Astrocyte (in vitro differentiated cells and primary cell): ENCODE results near the gene POLD3. TPM values are rescaled to one million over a fixed set of nuclear protein-coding genes. Genes with fewer than 3 reads are reported as not detected.

Source experiments
- DNase-seq: peaks from one replicate; pipeline ENCODE4 v3.0.0-alpha.2; 2010; ENCODE audit warnings: low read depth
- FAIRE-seq: peaks from 2 replicates; lab custom pipeline; 2011; peaks lifted over from hg19 to GRCh38; lab: Jason Lieb, UNC
- H2AFZ ChIP-seq: 2 replicates; pipeline ENCODE4 v1.6.0; 2012; ENCODE audit warnings: low read depth, low read length, inconsistent platforms
- H3K27ac ChIP-seq: 2 replicates; pipeline ENCODE4 v1.5.1; 2011; ENCODE audit warnings: low read depth, low read length, inconsistent platforms
- H3K27me3 ChIP-seq: 2 replicates; pipeline ENCODE4 v1.6.0; 2011; ENCODE audit warnings: low read length, inconsistent platforms; ENCODE audit not compliant: insufficient read depth
- H3K36me3 ChIP-seq: 2 replicates; pipeline ENCODE4 v1.5.1; 2011; ENCODE audit warnings: low read length, inconsistent platforms; ENCODE audit not compliant: insufficient read depth
- H3K4me1 ChIP-seq: 2 replicates; pipeline ENCODE4 v1.5.1; 2011; ENCODE audit warnings: low read length, inconsistent platforms; ENCODE audit not compliant: insufficient read depth
- H3K4me2 ChIP-seq: 2 replicates; pipeline ENCODE4 v1.6.0; 2012; ENCODE audit warnings: low read length, inconsistent platforms
- H3K4me3 ChIP-seq: 2 replicates; pipeline ENCODE4 v1.5.1; 2011; ENCODE audit warnings: low read depth, mild to moderate bottlenecking, low read length, inconsistent platforms; ENCODE audit not compliant: insufficient read depth
- H3K79me2 ChIP-seq: 2 replicates; pipeline ENCODE4 v1.6.0; 2012; ENCODE audit warnings: mild to moderate bottlenecking, low read length, inconsistent platforms; ENCODE audit not compliant: insufficient read depth
- H3K9ac ChIP-seq: 2 replicates; pipeline ENCODE4 v1.6.0; 2012; ENCODE audit warnings: mild to moderate bottlenecking, low read length, inconsistent platforms
- H3K9me3 ChIP-seq: 2 replicates; pipeline ENCODE4 v1.5.1; 2012; ENCODE audit warnings: low read depth, mild to moderate bottlenecking, low read length, inconsistent platforms; ENCODE audit not compliant: insufficient read depth
- H4K20me1 ChIP-seq: 2 replicates; pipeline ENCODE4 v1.6.0; 2012; ENCODE audit warnings: low read length, inconsistent platforms; ENCODE audit not compliant: insufficient read depth
- H3K27ac Mint-ChIP-seq: one replicate; pipeline ENCODE4 v1.8.0; 2021; ENCODE audit warnings: mild to moderate bottlenecking, mixed read lengths; ENCODE audit not compliant: unreplicated experiment
- H3K27me3 Mint-ChIP-seq: one replicate; pipeline ENCODE4 v1.8.0; 2021; ENCODE audit warnings: low read depth, mixed read lengths; ENCODE audit not compliant: unreplicated experiment
- H3K36me3 Mint-ChIP-seq: one replicate; pipeline ENCODE4 v1.8.0; 2021; ENCODE audit warnings: low read depth, mixed read lengths; ENCODE audit not compliant: unreplicated experiment
- H3K4me1 Mint-ChIP-seq: one replicate; pipeline ENCODE4 v1.8.0; 2021; ENCODE audit warnings: low read depth, mixed read lengths; ENCODE audit not compliant: unreplicated experiment
- H3K4me3 Mint-ChIP-seq: one replicate; pipeline ENCODE4 v1.8.0; 2021; ENCODE audit warnings: mild to moderate bottlenecking, moderate library complexity, mixed read lengths; ENCODE audit not compliant: unreplicated experiment
- H3K9me3 Mint-ChIP-seq: one replicate; pipeline ENCODE4 v1.8.0; 2021; ENCODE audit warnings: mild to moderate bottlenecking, mixed read lengths; ENCODE audit not compliant: unreplicated experiment
- EZH2 ChIP-seq: IDR thresholded peaks from 2 replicates; pipeline ENCODE4 v1.6.1; 2012; ENCODE audit warnings: mild to moderate bottlenecking, low read length, inconsistent platforms; ENCODE audit not compliant: insufficient read depth
- total RNA-seq: library from RNA; stranded (reverse); gene quantifications from 2 replicates; pipeline ENCODE4 v1.2.1, GENCODE V29; 2021
- TF ChIP-seq, protein P1 (sequence below): IDR thresholded peaks from 2 replicates; pipeline ENCODE4 v1.5.1; 2011; ENCODE audit warnings: low read depth, mild to moderate bottlenecking, inconsistent platforms, low read length, moderate library complexity; ENCODE audit not compliant: insufficient read depth

POLD3 gene
- total RNA-seq, 1 donor from 2014 or later = 6.5 TPM

DNA sequence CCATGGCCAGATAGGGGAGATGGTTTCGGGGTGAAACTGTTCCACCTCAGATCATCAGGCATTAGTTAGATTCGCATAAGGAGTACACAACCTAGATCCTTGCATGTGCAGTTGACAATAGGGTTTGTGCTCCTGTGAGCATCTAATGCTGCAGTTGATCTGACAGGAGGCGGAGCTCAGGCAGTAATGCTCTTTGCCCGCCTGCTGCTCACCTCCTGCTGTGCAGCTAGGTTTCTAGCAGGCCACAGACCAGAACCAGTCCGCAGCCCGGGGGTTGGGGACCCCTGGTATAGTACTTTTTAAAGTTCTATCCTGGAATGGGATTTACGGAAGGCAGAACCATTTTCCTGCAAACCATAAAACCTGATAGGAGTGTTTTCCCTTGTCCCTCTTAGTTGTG, 54.6 kb downstream of the POLD3 start:
- Histone ChIP-seq H3K9me3 (no peaks in the 10 kb centered on the region), H3K9ac (no peak overlapping the region), H3K4me1 (no peaks in the 10 kb centered on the region), H3K4me3 (no peak overlapping the region), H2AFZ (no peak overlapping the region), H3K27ac (no peak overlapping the region), H3K4me2 (no peak overlapping the region), H3K27me3 (no peaks in the 10 kb centered on the region), H4K20me1 (no peaks in the 10 kb centered on the region), H3K79me2 (no peaks in the 10 kb centered on the region), H3K36me3 (peaks cover 2% of the 10 kb centered on the region)
- Mint-ChIP-seq H3K27ac (no peak overlapping the region), H3K9me3 (no peaks in the 10 kb centered on the region), H3K4me3 (no peak overlapping the region), H3K4me1 (no peaks in the 10 kb centered on the region), H3K27me3 (no peaks in the 10 kb centered on the region), H3K36me3 (no peaks in the 10 kb centered on the region)
- no peak for TF ChIP-seq EZH2
- TF ChIP-seq, protein P1, sequence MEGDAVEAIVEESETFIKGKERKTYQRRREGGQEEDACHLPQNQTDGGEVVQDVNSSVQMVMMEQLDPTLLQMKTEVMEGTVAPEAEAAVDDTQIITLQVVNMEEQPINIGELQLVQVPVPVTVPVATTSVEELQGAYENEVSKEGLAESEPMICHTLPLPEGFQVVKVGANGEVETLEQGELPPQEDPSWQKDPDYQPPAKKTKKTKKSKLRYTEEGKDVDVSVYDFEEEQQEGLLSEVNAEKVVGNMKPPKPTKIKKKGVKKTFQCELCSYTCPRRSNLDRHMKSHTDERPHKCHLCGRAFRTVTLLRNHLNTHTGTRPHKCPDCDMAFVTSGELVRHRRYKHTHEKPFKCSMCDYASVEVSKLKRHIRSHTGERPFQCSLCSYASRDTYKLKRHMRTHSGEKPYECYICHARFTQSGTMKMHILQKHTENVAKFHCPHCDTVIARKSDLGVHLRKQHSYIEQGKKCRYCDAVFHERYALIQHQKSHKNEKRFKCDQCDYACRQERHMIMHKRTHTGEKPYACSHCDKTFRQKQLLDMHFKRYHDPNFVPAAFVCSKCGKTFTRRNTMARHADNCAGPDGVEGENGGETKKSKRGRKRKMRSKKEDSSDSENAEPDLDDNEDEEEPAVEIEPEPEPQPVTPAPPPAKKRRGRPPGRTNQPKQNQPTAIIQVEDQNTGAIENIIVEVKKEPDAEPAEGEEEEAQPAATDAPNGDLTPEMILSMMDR = no peak
- FAIRE-seq (no peak), DNase-seq (no peak)

DNA sequence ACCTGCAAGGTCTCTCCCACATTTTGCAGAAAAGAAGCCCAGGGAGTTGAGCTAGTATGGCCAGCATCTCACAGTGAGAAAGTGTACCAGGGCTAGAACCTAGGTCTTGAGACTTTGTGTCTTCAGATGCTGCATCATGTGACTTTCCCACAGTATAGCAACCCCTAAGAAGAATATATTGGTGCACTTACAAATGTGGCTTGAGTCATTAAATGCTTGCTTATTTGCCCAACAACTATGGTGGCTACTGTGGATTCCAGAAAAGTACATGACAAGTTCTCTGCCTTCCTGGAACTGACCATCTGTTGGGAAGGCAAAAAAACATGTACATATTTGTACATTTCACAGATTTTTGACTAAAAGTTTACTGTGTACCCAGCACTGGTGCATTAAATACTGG, 55.0 kb downstream of the POLD3 start:
- Histone ChIP-seq H3K79me2 (no peaks in the 10 kb centered on the region), H3K9me3 (no peaks in the 10 kb centered on the region), H4K20me1 (no peaks in the 10 kb centered on the region), H3K4me1 (no peaks in the 10 kb centered on the region), H3K4me2 (no peak overlapping the region), H3K36me3 (no peaks in the 10 kb centered on the region), H3K27me3 (no peaks in the 10 kb centered on the region), H3K9ac (no peak overlapping the region), H3K27ac (no peak overlapping the region), H2AFZ (no peak overlapping the region), H3K4me3 (no peak overlapping the region)
- Mint-ChIP-seq H3K4me3 (no peak overlapping the region), H3K27ac (no peak overlapping the region), H3K9me3 (no peaks in the 10 kb centered on the region), H3K27me3 (no peaks in the 10 kb centered on the region), H3K36me3 (no peaks in the 10 kb centered on the region), H3K4me1 (no peaks in the 10 kb centered on the region)
- no peak for TF ChIP-seq EZH2
- TF ChIP-seq, protein P1 = no peak
- no peak for DNase-seq
- no peak for FAIRE-seq

DNA sequence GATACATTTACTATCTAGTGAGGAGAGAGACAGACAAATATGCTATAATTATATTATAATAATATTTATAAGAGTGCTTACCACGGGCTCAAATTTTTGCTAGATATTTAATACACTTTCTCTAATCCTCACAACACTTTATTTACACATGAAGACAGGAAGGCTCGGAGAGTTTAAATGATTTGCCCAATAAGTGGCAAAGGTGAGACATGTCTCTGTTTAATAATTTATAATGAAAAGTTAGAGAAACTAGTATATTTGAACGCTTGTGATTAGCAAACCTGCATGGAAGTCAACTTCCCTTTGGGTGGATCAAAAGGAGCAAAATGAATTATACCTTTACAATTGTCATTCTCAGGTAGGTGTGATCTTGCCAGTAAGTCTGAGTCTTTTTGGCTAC, 55.4 kb downstream of the POLD3 start:
- DNase-seq = no peak
- Mint-ChIP-seq H3K4me3 (no peak overlapping the region), H3K4me1 (no peaks in the 10 kb centered on the region), H3K36me3 (no peaks in the 10 kb centered on the region), H3K27me3 (no peaks in the 10 kb centered on the region), H3K27ac (no peak overlapping the region), H3K9me3 (no peaks in the 10 kb centered on the region)
- H3K27me3 ChIP-seq = no peaks in the 10 kb centered on the region
- H3K4me2 ChIP-seq = no peak overlapping the region
- H3K36me3 ChIP-seq = no peaks in the 10 kb centered on the region
- H3K4me3 ChIP-seq = no peak overlapping the region
- TF ChIP-seq, protein P1 = no peak
- TF ChIP-seq EZH2 = no peak
- FAIRE-seq = no peak
- H3K79me2 ChIP-seq = no peaks in the 10 kb centered on the region
- no peak overlapping the region for H2AFZ ChIP-seq
- H3K9me3 ChIP-seq = no peaks in the 10 kb centered on the region
- H3K4me1 ChIP-seq = no peaks in the 10 kb centered on the region
- H4K20me1 ChIP-seq = no peaks in the 10 kb centered on the region
- H3K27ac ChIP-seq = no peak overlapping the region
- H3K9ac ChIP-seq = no peak overlapping the region
